Fibroblast of skin of back (primary cell): ENCODE results near the gene MARS1.

ENCODE experiments used
- DNase-seq: peaks from one replicate; pipeline ENCODE4 v3.0.0-alpha.2; 2013

The MARS1 gene

DNA sequence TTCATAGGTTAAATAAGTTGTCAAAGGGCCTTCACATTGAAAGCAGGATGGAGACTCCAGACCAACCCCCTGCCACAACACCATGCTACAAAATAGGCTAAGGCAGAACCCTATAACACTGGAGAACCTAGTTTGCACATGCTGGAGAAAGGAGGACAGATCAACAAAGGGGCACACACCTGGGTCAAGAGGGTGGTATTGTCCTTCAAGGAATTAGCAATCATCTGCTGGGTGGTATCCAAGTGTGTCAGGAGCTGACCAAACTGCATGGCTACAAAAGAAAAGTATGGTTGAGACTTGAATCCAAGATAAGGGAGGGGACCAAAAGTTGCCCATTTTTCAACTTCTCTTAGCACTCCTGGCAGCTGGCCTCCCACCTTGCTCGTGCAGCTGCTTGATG, 44.0 kb downstream of the MARS1 start:
- DNase-seq: no peak

DNA sequence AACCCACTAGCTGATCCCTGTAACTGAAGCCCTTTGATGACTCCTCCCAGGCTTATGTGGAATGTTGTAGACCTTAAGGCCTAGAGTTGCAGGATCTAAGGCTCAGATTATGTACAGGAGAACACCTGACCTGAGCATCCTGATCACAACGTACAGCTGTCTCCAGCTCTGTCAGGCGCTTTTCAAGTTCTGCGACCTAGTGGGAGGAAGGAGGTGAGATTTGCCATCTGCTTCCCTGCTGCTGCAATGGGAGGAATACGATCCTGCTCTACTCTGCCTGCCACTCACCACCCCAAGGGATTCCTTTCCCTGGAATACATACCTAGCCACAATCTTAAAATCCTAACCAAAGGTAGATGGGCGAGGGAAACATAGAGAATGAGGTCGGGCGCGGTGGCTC, 45.2 kb downstream of the MARS1 start:
- DNase-seq: no peak

DNA sequence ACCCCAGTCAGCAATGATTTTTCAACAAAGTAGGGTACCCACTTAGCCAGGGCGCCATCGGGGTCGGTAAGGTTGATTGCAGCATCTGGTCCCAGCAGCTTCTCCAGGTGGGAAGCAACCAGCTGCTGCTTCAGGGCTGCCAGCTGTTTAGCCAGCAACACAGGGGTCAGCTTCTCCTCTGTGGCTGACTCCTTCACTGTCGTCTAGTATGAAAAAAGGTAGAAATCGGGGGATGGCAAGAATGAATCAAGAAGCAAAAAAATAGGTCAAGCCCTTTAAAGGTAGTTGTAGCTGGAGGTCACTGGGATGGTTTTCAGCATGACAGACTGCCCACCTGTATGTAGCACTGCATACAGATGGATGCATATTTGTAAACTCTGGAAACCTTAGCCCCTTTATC, 46.4 kb downstream of the MARS1 start:
- DNase-seq: no peak

DNA sequence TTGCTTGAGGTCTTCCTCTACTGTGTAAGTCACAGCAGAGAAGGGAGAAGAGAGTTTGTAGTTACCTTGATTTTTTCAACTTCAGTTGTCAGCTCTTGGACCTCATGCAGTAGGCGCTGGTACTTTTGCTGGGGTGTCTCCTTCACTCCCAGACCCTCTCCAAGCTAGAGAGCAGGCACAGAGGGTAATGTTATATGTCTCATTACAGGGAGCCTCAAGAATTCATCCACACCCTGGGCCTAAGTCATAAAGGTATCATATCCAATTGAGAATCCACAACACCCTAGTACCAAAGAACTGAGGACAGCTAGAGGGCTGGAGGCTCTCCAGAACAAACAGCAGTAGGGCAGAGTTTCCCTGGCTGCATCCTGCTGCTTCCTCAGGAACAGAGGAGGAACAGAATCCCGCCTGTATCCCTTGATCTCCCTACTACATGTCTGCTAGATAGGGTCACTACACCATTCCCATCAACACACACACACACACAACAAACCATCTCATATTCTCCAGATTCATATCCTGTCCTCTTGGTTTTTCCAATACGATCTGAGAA, 47.2 kb downstream of the MARS1 start:
- DNase-seq: no peak

DNA sequence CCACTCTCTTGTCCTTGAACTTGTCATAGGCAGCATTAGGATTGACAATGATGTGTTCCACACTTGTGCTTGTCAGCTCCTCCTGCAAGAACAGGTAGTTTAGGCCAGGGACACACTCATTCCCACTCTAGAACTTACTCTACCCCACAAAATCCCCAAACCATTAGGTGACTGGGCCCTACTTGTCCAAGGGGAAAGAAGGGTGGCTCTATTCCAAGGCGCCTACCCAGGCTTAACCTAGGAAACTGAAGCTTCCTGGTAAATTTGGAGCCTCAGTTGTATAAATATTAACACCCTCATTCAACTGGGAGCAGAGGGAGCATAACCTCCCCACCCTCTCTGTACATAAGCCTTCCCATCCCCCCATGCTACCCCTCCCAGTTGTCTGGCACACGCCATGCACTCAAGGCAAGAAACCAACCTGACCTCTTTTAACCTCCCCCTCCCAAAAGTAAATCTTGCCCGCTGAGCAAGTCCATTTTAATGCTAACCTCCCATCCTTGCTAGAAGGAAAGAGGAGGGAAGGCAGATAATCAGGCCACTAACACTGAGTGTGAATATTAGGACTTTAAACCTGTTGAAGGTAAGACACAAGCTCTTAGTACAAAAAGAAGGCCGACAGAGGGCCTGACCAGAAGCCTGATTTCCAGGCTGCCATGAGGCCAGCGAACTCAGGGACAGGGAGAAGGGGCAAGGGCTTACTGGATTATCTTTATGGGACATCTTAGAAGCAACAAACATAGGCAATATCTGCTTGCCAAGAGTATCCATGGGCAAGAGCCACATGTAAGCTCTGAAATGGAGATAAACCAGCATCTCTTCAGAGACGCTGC, 48.1 kb downstream of the MARS1 start:
- DNase-seq: no peak

DNA sequence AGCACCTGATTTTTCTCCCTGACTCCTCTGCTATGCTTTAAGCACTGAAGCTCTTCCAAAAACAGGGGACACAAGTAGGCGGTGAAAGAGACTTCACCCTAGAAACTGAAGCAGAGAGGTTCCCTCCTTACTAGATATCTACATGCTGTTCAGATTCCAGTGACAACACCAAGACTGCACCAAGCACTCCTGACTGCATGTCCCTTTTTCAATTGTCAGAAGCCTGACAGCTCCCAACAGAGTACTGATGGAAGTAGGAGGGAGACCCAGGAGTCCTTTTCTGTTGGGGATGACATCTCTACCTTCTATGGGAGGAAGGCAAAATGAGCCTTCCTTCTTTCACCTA, 48.7 kb downstream of the MARS1 start:
- no peak for DNase-seq

DNA sequence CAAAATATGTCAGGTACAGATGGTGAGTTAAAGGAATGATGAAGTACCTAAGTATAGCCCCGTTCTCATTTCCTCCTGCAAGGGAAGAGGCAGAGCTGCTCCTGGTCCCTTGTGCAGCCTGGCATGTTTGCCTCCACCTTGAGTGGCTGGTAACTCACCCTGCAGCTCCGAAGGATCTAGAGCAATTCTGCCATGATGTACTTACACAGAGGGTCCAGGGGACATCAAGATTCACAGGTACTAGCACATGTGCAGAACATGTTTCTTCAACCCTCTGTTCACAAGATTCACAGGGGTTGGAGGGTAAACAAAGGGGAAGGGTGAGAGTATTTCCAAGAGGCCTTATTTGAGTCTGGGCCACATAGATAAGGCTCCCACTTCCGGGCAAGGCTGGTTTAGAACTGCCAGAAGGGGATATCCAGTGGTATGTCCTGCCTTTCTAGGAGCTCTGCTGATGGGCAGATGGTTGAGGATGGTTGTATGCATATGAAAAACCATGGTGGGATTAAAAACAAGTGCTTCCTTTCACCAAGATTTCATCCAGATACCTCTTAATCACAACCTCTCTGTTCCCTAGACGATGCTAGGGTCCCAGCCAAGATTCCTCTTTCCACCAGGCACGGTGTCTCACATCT, 51.4 kb downstream of the MARS1 start:
- DNase-seq: no peak

DNA sequence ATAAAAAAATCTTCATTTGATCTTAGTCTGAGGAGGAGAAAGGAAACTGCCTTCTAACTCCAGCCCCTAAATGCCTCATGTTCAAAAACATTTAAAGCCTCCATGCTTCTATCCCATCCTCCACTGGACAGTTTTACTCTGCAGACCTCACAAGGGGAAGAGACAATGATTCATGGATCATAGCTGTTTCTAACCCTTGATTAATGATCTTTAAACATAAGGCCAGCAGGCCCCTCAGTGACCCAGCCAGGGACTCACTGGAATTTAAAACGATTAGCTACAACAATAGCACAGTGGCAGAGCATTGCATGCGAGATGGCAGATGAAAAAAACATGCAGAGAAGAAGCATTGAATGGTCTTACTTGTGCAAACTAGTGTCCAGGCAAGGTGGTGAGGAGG, 53.1 kb downstream of the MARS1 start:
- no peak for DNase-seq

DNA sequence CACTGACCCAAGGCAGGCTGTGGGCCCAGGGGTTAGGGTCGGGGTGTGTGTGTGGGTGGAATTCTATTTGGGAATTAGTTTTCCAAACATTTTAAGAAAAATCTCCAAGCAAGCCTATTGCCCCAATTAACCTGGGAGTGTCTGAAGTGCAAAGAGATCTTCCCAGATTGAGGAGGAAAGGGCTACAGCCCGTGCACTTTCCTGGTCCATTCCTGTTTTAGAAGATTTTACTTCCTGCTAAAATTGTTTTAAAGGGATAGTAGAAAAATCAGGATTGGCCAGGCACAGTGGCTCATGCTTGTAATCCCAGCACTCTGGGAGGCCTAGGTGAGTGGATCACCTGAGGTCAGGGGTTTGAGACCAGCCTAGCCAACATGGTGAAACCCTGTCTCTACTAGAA, 53.8 kb downstream of the MARS1 start:
- DNase-seq: no peak

DNA sequence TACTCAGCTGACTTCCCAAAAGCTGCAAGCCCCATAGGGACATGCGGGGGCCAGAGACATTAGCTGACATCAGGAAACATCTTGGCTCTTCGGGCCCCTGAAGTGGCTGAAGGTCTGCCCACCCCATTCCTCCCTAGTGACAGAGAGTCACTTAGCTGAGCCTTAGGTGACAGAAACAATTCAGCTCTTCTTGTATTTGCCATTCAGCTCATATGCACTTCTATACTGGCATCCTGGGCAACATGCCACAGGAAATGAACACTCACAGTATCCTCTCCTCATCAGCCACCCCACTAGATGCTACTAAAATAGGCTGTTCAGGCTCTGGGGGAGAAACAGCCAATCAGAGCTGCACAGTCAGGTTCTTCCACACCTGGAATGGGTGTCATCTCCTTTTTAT, 55.7 kb downstream of the MARS1 start:
- DNase-seq: peak; percentile 21

DNA sequence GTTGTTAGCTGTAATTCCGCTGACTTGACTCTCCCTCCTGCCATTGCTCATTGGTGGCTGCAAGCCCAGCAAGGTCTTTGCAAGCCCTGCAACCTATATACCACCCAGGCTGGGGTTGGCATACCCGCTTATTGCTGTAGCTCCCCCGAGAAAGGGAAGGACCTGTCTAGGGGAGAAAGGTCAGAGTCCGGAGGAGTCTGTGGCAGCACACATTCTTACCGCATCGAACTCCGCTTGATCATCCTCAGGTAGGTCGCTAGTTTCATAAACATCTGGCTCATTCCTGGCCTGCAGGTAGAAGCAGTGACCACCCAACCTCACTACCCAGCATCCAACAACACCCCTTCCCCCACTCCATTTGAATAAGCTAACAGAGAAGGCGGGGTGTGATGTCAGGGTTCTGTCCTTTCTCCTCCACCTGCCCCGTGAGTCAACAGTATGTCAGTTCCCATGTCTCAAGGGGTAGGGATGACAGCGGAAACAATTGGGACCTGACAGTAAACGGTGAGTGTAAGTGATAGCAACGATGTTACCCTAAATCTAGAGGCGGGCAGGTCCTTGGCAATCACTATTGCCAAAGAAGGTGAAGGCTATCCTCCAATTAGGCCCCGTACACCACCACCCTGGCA, 58.1 kb downstream of the MARS1 start:
- DNase-seq: no peak

DNA sequence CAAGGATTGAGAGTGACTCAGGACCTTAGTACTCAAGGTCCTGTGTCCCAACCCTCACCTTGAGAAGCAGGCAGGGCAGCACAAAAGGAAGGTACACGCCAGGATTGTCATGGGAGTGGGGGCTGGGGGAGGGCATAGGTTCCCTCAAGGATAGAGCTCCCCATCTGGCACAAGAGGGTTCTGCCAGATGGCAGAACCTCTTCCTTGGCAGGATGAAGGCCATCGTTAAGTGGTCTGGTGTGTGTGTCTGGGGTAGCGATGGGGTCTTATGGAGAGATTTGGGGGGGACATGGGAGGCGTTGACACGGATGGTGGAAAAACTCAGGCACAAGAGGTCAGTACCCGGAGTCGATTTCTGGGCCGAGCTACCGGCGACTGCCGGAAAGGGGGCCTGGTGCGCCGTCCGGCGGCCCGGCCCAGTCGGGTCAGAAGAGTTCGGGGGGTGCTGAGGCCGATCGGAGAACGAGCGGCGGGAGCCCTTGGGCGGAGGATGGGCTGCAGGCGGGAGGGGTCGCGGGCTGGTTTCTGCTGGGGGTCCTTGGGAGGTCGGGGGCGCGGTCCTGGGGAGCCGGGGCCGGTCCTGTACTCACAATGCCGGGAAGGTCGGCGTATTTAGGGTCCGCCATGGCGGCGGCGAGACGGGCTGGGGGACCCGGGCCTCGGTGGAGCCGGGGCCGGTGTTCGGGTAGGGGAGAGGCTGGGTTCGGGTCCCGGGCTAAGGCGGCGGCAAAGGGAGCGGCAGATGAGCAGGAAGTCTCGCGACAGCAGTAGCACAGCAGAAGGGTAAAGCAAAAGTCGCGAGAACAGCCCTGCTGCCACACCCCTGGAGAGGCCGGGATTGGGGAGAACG, 58.8 kb downstream of the MARS1 start, which contains the start of gene DCTN2:
DCTN2 (minus strand) TSS at position 755 of the 850 bp plus-strand sequence; CDS start at position 626, 129 bp downstream.
- DNase-seq: peak; percentile 98

DNA sequence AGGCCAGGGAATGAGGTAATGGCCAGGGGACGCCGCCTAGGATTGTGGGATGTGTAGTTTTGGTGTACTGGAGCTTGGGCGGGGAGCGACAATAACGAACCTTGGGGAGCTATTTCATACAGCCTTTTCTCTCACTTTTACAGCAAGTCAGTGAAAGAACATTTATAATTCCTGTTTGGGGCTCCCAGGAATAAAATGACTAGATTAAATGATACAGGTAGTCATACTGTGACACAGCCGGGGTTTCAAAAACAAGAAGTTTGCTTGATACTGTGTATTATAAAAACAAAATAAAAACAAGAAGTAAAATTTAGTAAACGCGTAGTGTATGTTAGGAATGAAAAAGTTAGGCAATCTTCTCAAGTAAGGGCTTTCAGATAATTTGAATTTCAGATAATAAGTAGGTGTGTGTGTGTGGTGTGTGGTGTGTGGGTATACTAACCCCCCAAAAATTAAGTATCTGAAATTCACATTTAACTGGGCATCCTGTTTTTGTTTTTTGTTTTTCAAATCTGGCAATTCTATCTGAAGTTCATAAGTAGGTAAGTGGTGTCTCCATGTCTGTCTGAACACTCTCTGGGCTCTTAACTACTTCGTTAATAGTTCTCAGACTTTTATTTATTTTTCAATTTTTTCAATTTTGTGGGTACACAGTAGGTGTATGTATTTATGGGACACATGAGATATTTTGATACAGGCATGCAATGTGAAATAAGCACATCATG, 59.6 kb downstream of the MARS1 start:
- no peak for DNase-seq

DNA sequence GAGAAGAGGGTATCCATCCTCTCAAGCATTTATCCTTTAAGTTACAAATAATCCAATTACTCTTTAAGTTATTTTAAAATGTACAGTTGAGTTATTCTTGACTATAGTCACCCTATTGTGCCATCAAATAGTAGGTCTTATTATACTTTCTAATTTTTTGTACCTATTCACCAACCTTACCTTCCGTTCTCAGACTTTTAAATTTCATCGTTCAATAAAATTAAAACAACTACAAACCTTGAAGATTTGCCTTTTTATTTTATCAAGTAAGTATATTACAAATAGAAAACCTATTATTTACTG, 60.1 kb downstream of the MARS1 start:
- DNase-seq: no peak

DNA sequence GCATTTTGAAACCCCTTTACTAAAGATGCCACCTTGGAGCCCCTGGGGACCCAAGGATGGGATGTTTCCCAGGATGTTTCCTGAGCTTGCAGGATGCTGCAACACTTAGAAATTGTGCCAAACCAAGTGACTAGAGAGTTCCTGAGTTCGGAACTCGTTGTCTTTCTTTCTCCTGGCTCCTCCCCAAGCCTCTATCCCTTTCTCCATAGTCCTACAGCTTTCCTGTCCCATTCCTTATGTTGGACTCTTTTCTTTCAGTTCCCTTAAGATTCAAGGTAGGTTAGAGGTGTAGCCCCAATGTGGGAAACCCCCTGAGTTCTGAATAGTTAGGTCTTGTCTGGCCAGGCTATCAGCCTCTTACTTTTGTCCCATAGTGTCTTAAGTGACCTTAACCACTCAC, 60.6 kb downstream of the MARS1 start:
- no peak for DNase-seq

DNA sequence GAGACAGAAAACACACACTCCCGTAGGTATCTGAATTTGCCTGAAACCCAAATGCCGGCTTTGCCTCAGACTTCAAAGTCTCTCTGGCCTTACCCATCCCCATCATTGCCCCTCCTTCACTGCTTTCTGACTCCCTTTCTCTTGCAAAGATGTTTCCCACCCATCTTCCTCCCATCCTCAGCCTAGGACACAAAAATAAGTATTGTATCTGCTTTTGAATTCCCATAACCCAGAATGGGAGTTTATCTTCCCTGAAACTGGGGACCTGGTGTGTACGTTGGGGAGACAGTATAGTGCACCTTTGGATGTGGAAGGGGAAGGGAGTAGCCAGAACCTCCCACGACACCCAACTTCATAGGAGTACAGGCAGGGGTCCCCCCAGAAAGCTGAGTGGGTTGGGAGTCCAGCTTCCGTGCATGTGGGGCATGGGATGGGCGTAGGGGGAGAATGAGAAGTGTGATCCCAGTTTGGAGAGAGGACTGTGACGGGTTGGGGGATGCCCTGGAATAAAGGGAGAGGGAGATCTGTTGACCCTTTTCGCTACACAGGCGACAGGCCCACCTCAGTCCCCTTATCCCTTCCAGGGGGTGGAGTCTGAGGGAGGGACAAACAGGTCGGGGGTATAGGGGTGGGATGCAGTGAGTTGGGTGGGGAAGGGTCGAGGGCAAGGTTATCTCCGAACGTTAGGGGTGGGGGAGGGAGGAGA, 61.5 kb downstream of the MARS1 start:
- DNase-seq: no peak

DNA sequence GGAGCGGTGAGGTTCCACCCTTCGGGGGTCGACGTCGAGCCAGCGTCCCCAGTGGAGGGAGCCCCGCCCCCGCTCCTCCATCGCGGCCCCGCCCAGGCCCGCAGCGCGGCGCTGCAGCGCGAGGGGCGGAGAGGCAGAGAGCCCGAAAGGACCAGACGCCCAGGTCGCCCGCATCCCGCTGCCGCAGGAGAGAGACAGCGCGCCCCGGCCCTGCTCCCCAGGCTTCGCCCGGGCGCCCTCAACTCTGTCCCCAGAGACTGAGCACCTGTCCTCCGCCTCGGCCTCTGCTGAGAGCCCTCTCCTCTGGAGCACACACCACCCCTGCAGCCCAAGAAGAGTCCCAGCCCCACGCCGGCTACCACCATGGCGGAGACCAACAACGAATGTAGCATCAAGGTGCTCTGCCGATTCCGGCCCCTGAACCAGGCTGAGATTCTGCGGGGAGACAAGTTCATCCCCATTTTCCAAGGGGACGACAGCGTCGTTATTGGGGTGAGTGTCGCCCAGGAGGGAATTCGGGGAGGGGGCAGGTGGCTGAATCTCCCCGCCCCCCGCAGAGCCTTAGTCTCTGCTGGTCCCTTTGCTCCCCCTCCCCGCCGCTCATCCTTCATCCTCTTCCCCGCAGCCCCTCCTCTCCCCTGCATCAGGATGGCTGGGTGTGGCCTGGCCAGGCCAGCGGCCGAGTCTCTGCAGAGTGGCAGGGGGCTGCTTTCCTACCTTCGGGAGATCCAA, 62.2 kb downstream of the MARS1 start, which contains the start of gene KIF5A:
KIF5A (plus strand) TSS at position 136 of the 732 bp plus-strand sequence; CDS start at position 364, 228 bp downstream.
- no peak for DNase-seq

DNA sequence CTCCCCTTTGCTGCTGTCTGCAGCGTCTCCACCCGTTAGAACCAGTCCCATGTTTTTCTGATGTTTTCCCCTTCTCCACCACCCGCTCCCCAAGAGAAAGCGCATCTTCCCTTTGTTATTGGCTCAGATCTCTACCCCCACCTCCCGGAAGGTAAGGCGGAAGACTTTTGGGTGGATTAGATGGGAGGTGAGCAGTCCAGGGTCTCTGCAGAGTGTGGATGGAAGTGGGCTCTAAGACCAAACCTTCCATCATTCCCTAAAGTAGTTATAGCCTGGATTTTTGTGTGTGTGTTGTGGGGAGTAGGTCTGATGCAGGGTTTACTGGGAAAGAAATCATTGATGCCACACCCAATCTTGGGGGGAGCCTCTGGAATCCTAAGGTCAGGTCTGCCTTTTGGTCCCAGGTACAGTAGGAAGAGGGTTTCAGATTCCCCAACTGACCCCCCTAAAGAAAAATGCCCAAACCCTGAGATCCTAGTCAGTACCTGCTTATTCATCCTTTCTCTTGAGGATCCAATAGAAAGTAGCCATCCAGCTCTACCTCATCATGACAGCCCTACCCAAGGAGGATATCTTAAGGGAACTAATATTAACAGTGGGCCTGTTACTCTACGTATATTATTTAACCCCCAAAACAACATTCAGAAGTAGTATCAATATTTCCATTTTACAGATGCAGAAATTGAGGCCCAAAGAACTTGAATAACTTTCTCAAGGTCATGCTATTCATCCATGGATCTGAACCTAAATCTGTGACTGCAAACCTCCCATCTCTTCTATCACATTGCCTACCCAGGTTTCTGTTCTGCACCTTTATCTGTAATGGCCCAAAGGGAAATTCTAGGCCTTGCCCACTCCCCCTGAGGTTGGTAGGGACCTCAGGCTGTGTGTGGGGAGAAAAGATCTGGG, 63.0 kb downstream of the MARS1 start:
- no peak for DNase-seq

DNA sequence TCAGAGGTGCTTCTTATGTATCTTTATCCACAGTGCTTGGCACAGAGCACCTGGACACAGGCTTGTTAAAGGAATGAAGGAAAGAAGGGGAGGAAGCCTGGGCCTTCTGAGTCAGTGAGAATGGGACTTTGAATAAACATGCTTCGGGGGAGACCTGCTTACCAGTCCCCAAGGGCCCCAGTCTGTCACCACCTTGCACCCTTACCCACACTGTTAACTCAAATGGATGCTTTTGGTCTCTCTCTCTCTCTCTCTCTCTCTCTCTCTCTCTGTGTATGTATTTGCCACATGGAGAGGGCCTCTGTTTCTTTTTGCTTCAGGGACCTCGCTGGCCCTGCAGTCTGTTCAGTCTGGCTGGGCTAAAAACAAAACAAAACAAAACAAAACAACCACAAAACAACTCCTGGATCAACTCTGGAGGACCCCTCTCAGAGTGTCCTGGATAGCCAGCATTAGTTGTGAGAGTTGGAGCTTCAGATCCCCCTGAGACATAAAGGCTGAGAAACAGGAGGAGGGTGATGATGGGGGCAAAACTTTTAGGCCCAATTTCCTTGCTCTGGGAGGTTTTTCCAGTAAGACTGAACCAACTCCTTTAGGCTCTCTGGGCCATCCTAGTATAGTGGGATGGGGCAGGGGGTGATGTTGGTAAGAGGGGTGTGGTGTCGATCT, 63.9 kb downstream of the MARS1 start:
- DNase-seq: no peak
